ENCODE measurements around the gene PRDX6. TPM values are rescaled to one million over a fixed set of nuclear protein-coding genes. Genes with fewer than 3 reads are reported as not detected.

The PRDX6 gene
- total RNA-seq, 1 experiment from 2014 or later: 270 TPM

- Histone ChIP-seq H3K9me3 (ENCODE audit: low read depth, low read length, poor library complexity, severe bottlenecking) (no peaks in the 10 kb centered on the region), H3K27ac (ENCODE audit: low read depth, low read length, poor library complexity, severe bottlenecking) (peak overlapping the region; percentile 74), H3K36me3 (ENCODE audit: insufficient read depth, low read length, poor library complexity, severe bottlenecking) (no peaks in the 10 kb centered on the region), H3K4me1 (ENCODE audit: insufficient read depth, low read length, poor library complexity, severe bottlenecking) (peaks cover 24% of the 10 kb centered on the region), H3K27me3 (replicated peaks; ENCODE audit: insufficient read depth, low read depth, low read length, poor library complexity) (no peaks in the 10 kb centered on the region), H3K4me3 (ENCODE audit: low read depth, low read length, poor library complexity, severe bottlenecking) (peak overlapping the region; percentile 13)
- no peak for DNase-seq (ENCODE audit: low spot score)
- POLR2A ChIA-PET (ENCODE audit: low non-redundant PET): no interaction called here
- intact Hi-C loops (cut with micrococcal nuclease; ENCODE audit: unreplicated experiment): loop anchor here (1.0 to 2.0 kb wide), 3 partner anchors 394 to 786 kb away; partner anchors contain the start of genes CENPL and DARS2
- no TSS peak for BruUV-seq (replicated peaks)
- TF ChIP-seq CTCF (conservative IDR thresholded peaks at IDR 0.05; ENCODE audit: low read depth, low read length) (no peak), EZH2 (IDR thresholded peaks at IDR 0.05; ENCODE audit: borderline replicate concordance, low read depth, low read length, poor library complexity, severe bottlenecking) (no peak)
- CTCF ChIA-PET: interaction anchor here (1.0 to 1.7 kb wide), 2 partner anchors 787 to 832 kb away, joined by 5 to 10 read pairs; no protein-coding TSS in a partner anchor
Measured at GRCh38 chr1:173430677-173431303, 46.3 kb upstream of the PRDX6 start.

GRCh38 chr1:173431304-173432045 lies 45.7 kb upstream of the PRDX6 start:
- TF ChIP-seq CTCF (conservative IDR thresholded peaks at IDR 0.05; ENCODE audit: low read depth, low read length): peak; percentile 93
- TF ChIP-seq EZH2 (IDR thresholded peaks at IDR 0.05; ENCODE audit: borderline replicate concordance, low read depth, low read length, poor library complexity, severe bottlenecking): no peak
- no peaks in the 10 kb centered on the region for H3K9me3 ChIP-seq (ENCODE audit: low read depth, low read length, poor library complexity, severe bottlenecking)
- no peaks in the 10 kb centered on the region for H3K36me3 ChIP-seq (ENCODE audit: insufficient read depth, low read length, poor library complexity, severe bottlenecking)
- H3K4me1 ChIP-seq (ENCODE audit: insufficient read depth, low read length, poor library complexity, severe bottlenecking): peaks cover 24% of the 10 kb centered on the region
- CTCF ChIA-PET: no interaction called here
- H3K27ac ChIP-seq (ENCODE audit: low read depth, low read length, poor library complexity, severe bottlenecking): no peak overlapping the region
- no peak overlapping the region for H3K4me3 ChIP-seq (ENCODE audit: low read depth, low read length, poor library complexity, severe bottlenecking)
- no TSS peak for BruUV-seq (replicated peaks)
- H3K27me3 ChIP-seq (replicated peaks; ENCODE audit: insufficient read depth, low read depth, low read length, poor library complexity): no peaks in the 10 kb centered on the region
- peak; percentile 95 for DNase-seq (ENCODE audit: low spot score)
- POLR2A ChIA-PET (ENCODE audit: low non-redundant PET): no interaction called here
- intact Hi-C loops (cut with micrococcal nuclease; ENCODE audit: unreplicated experiment): loop anchor here (1.0 to 2.0 kb wide), 3 partner anchors 393 to 785 kb away; partner anchors contain the start of genes CENPL and DARS2

- BruUV-seq (replicated peaks): no TSS peak
- intact Hi-C loops (cut with micrococcal nuclease; ENCODE audit: unreplicated experiment): no loop called here
- TF ChIP-seq CTCF (conservative IDR thresholded peaks at IDR 0.05; ENCODE audit: low read depth, low read length): no peak
- TF ChIP-seq EZH2 (IDR thresholded peaks at IDR 0.05; ENCODE audit: borderline replicate concordance, low read depth, low read length, poor library complexity, severe bottlenecking): no peak
- H3K4me1 ChIP-seq (ENCODE audit: insufficient read depth, low read length, poor library complexity, severe bottlenecking): peaks cover 24% of the 10 kb centered on the region
- H3K27ac ChIP-seq (ENCODE audit: low read depth, low read length, poor library complexity, severe bottlenecking): no peak overlapping the region
- ChIA-PET CTCF (no interaction called here), POLR2A (ENCODE audit: low non-redundant PET) (no interaction called here)
- no peak overlapping the region for H3K4me3 ChIP-seq (ENCODE audit: low read depth, low read length, poor library complexity, severe bottlenecking)
- H3K36me3 ChIP-seq (ENCODE audit: insufficient read depth, low read length, poor library complexity, severe bottlenecking): no peaks in the 10 kb centered on the region
- no peaks in the 10 kb centered on the region for H3K27me3 ChIP-seq (replicated peaks; ENCODE audit: insufficient read depth, low read depth, low read length, poor library complexity)
- no peaks in the 10 kb centered on the region for H3K9me3 ChIP-seq (ENCODE audit: low read depth, low read length, poor library complexity, severe bottlenecking)
- no peak for DNase-seq (ENCODE audit: low spot score)
Measured at GRCh38 chr1:173432331-173432730, 44.8 kb upstream of the PRDX6 start.
